Embryonic facial prominence (tissue), 1 donor: Measurements from ENCODE around the gene GRM7.

ENCODE experiments used
- DNase-seq: peaks from one replicate; pipeline ENCODE4 v3.0.0-alpha.2; 2016; ENCODE audit errors: extremely low spot score

Gene GRM7

GRCh38 chr3:6971933-6972332 is 111.0 kb downstream of the GRM7 start:
- DNase-seq, result no peak

DNA sequence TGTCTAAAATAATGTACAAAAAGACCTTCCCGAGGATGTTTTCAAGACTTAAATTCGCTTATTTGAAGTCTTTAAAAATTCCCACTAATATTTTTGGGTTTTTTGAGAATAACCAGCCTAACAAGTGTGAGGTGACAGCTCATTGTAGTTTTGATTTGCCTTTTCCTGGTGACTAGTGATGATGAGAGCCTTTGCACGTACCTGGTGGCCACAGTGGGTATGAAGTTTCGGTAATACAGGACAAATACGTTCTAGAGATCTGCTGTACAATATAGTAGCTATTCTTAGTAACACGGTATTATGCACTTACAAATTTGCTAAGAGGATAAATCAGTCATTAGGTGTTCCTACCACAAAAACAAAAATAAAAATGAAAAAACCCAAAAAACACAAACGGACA is 124.9 kb downstream of the GRM7 start:
- DNase-seq, result no peak

DNA sequence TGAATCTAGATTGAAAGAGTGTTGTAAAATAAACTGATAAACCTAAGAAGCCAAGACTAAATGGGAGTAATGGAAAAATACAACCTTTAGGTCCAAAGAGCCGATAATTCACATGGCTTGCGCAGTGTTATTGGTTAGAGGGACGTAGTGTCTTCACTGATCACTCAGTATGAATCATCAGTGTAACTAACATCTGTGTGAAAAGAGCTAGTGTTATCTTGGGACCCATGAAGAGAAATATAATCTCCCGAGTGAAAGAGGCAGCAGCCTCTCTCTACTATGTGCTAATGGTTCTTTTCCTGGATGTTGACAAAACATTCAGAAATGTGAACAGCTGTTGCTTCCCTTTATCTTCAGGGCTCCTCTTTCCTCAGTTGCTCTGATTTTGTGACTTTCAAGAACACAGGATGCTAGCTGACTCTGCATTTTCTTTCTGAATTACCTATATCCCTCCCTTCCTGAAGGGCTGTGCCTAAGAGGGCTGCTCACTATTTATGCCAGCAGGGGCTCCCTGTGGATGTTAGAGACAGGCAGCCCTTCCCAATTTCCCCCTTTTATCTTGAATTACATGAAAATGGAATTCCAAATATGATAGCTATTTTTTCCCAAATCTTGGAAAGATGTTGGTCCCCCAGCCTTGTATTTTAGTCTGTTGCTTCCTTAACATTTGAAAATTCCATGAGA is 128.8 kb downstream of the GRM7 start:
- no peak for DNase-seq

- DNase-seq, result no peak
These were observed 133.3 kb downstream of the GRM7 start for GRCh38 chr3:6994081-6994668.

- no peak for DNase-seq
These were observed 139.6 kb downstream of the GRM7 start for GRCh38 chr3:7000501-7000900.

GRCh38 chr3:7001370-7001769 is 140.5 kb downstream of the GRM7 start:
- no peak for DNase-seq

DNA sequence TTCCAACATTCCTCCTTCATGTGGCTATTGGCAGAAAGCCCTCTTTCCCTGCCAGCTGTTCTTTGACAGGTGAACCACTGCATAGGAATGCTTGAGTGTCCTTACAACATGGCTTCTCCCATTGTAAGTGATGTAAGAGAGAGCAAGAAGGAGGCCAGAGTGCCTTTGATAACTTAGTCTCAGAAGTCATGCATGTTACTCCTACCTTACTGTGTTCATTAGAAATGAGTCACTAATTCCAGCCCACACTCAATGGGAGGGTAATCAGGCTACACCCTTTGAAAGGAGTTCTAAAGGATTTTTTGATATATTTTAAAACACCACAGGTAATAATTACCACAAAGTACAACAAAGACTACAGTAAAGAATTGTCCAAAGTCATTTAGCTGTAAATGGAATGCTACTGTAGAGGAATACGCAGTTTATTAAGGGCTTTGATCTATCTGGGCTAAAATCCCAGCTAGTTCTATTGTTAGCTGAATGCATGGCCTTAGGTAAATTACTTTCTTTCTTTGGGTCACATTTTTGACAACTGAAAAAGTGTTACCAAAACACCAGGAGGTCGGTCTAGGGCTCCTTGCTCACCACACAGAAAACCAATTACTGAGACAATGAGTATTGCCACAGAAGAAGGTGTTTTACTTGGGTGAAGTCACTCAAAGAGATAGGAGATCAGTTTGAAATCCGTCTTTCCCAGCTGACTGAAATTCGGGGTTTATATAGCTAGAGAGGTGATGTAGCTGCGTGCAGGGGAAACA is 154.9 kb downstream of the GRM7 start:
- DNase-seq, result no peak

GRCh38 chr3:7025581-7026300 is 164.8 kb downstream of the GRM7 start:
- no peak for DNase-seq

DNA sequence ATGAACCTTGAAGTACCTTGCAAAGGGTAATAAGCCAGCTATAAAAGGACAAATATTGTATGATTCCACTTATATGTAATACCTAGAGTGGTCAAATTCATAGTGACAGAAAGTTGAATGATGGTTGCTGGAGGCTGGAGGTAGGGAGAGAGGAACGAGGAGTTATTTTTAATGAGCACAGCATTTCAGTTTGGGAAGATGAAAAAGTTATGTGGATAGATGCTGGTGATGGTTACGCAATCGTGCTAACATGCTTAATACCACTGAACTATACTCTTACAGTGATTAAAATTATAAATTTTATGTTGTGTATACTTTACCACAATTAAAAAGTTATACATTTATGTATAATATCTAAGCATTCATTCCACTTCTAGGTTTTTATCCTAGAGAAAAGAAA is 168.6 kb downstream of the GRM7 start:
- no peak for DNase-seq

- DNase-seq, result no peak
These were observed 177.5 kb downstream of the GRM7 start for GRCh38 chr3:7038394-7038793.

DNA sequence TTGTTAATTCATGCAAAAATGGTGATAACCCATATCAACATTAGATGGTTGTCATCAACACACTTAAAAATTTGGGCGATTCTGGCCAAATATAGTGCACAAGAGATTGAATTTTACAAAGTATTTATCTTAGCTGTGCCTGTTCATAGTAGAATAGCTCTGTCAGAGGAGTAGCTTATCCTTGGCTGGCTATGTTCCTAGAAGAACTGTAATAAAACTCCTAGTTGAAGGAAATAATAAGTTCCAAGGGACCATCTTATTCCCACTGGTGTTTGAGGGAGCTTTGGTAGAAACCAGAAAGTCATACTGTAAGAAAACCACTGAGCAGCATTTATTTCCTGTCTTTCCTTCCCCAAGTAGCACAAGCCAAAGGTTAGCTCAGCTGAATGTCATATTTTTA is 201.8 kb downstream of the GRM7 start:
- no peak for DNase-seq

DNA sequence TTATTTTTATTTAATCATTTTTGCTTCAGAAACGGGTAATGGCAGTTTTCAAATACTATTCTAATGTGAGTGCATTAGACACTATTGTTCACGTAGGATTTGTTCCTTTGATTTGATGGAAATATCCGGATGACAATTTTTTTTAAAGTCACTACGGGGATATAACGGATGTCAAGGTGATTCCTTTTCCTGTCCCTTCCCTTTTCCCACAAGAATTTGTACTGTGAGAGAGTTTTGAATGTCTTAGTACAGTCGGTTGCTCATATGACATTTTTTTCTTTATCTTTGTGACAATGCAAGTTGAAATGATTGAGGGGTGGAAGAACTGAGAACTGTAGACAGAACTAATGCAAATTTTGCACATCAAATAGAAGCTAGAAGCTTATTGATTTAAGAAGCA is 209.5 kb downstream of the GRM7 start:
- no peak for DNase-seq

DNA sequence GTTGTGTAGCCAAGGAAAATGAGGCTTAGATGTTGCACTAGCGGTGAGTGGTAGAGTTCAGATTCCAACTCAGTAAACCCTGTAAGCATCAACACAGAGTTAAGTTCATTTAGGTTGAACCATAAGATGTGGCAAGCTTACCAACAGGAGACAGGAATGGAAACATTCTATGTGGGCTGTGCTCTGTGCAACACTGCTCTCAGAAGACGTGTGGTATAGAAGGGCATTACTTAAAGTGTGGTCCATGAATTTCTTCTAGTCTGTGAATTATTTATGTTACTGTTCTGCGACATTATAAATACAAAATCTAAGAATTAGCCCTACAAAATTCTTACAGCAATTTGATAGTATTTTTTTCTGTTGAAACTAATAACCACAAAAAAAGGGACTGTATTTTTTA is 213.3 kb downstream of the GRM7 start:
- DNase-seq, result no peak

- DNase-seq, result no peak
These were observed 214.2 kb downstream of the GRM7 start for GRCh38 chr3:7075117-7075516.

DNA sequence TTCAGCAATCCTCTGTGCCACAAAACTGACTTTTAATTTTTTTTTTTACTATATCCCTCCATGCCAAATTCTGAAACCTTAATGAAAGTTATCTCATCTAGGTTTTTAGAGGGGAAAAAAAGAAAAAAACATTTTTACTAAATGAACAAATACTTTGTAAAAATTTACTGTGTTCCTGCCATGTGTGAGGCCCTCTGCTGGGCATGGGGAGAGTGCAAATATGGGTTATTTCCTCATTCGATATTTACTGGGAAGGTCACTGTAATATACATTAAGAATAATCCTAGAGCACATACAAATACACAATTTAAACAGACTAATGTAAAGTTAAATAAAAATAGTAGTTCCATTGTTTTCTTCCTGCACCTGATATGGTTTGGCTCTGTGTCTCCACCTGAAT is 215.0 kb downstream of the GRM7 start:
- no peak for DNase-seq

- no peak for DNase-seq
These were observed 221.3 kb downstream of the GRM7 start for GRCh38 chr3:7082244-7082643.

- DNase-seq, result no peak
These were observed 225.5 kb downstream of the GRM7 start for GRCh38 chr3:7086417-7086816.

DNA sequence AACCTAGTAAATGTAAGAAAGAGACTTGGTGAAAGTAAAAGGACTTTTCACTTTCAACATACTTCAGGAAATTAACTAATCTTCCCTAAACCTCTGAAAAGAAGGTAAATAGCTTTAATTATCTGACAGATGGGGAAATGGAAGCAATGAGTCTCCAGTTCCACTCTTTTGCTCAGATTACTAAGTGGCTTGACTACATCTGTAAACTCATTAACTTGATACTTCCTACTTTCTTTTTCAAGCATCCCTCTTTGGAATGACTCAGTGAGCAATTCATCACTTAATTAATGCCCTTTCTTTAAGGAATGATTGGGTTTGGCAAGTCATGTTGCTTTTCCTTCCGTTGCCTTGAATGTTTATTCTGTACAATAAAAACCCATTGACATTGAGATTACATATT is 234.2 kb downstream of the GRM7 start:
- no peak for DNase-seq

DNA sequence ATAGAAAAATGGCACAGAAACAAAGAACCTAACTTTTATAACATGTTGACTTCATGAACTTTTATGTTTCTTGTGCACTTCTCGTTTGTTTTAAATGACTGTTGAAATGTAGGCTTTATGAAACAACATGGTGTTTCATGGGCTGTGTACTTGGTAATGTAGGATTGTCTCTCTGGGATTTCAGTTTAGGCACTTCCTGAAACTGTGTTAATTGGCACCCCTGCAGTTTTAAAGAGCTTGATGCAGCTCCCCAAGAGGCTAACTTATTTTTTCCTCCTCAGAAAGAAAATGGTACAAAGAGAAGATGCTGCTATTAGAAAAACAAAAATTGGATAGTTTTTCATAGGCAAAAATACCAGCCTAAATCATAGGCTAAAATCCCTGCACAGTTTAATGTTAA is 239.2 kb downstream of the GRM7 start:
- DNase-seq, result no peak

DNA sequence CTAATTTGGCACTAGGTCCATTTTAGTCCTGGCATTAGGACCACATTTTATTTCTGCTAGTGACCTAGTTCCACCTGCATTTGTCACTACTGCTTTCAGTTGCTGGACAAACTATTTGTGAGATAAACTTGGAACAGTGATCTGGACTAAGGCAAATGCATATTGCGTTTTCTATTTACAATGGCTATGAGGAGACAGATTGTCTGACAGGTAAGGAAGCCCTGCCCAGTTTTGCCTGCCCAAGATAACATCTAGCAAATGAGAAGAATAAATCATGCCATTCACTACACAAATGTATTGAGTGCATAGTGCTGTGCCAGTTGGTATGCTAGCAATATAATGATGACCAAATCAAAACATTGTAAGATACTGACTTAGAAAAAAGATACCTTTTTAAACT is 245.7 kb downstream of the GRM7 start:
- DNase-seq, result no peak

GRCh38 chr3:7112523-7113056 is 251.7 kb downstream of the GRM7 start:
- DNase-seq, result no peak

DNA sequence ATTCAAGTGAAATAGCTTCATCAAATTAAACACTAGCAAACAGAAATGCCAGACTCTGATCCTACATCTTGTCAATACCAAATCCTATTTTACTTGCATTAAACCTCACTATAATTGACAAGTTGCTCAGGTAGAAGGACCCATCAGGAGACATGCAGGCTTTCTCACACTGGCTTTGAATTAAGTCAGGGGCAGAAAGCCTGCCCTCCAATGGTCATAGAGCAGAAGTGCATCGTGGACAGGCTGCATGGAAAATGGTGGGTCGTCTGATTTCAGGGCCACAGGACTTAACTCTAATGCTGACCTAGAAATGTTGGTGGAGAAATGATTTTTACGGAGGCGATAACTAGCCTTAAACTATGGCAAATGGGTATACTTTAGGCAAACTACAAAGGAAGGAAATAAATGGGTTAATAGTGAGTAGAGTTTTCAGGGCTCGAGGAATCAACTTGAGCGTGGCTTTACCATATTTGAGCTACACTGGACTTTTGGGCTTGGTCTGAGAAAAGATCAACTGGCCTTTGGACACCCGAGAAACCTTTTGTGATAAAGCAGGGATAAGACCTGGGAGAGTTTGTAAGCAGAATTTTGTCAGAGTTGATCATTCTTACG is 283.9 kb downstream of the GRM7 start:
- DNase-seq, result no peak
